GM19324 (cell line): Measurements from ENCODE around the gene PTGIS.
"Not testable (repeated sequence)": the region's sequence is repeated elsewhere in the genome, so short reads cannot be mapped to it uniquely, and the experiment has no call there.

Source experiments
- ATAC-seq: cut with Tn5 transposase; IDR thresholded peaks from one replicate; pipeline ENCODE4 v1.9.1; 2021; ENCODE audit warnings: mild to moderate bottlenecking, moderate library complexity; ENCODE audit not compliant: unreplicated experiment, low FRiP score

Gene PTGIS

GRCh38 chr20:49581482-49581881 lies 13.5 kb upstream of the PTGIS start:
- no peak for ATAC-seq

- no peak for ATAC-seq
Measured at GRCh38 chr20:49580813-49581174, 12.9 kb upstream of the PTGIS start.

GRCh38 chr20:49579874-49580812 lies 12.2 kb upstream of the PTGIS start:
- no peak for ATAC-seq

GRCh38 chr20:49579195-49579594 lies 11.3 kb upstream of the PTGIS start:
- no peak for ATAC-seq

GRCh38 chr20:49578436-49578835 lies 10.5 kb upstream of the PTGIS start:
- ATAC-seq, result no peak

GRCh38 chr20:49575551-49576060 lies 7.7 kb upstream of the PTGIS start:
- ATAC-seq, result no peak

GRCh38 chr20:49573900-49574416 lies 6.0 kb upstream of the PTGIS start:
- ATAC-seq, result no peak

- no peak for ATAC-seq
Measured at GRCh38 chr20:49572857-49573256, 4.9 kb upstream of the PTGIS start.

GRCh38 chr20:49571553-49571835 lies 3.6 kb upstream of the PTGIS start:
- ATAC-seq, result no peak

GRCh38 chr20:49570828-49571552 lies 3.1 kb upstream of the PTGIS start:
- no peak for ATAC-seq

GRCh38 chr20:49570161-49570827 lies 2.4 kb upstream of the PTGIS start:
- ATAC-seq, result no peak

- no peak for ATAC-seq
Measured at GRCh38 chr20:49569411-49570115, 1.6 kb upstream of the PTGIS start.

GRCh38 chr20:49568278-49569151 lies 578 bp upstream of the PTGIS start:
- no peak for ATAC-seq

GRCh38 chr20:49566401-49567364 lies 1.3 kb downstream of the PTGIS start:
- ATAC-seq, result no peak

GRCh38 chr20:49564991-49565390 lies 2.9 kb downstream of the PTGIS start:
- not testable (repeated sequence) for ATAC-seq

GRCh38 chr20:49563015-49563980 lies 4.6 kb downstream of the PTGIS start:
- ATAC-seq, result no peak
